NCI-H2196 treated with DMSO at 0.1 percent for 48 hours (cell line): ENCODE measurements around the gene ATP6V0C.
"Not testable (repeated sequence)": the region's sequence is repeated elsewhere in the genome, so short reads cannot be mapped to it uniquely, and the experiment has no call there.

Experiments
- DNase-seq: peaks from one replicate; lab custom pipeline; 2025; ENCODE audit not compliant: unreplicated experiment; lab: John Stamatoyannopoulos, UW

The ATP6V0C gene

DNA sequence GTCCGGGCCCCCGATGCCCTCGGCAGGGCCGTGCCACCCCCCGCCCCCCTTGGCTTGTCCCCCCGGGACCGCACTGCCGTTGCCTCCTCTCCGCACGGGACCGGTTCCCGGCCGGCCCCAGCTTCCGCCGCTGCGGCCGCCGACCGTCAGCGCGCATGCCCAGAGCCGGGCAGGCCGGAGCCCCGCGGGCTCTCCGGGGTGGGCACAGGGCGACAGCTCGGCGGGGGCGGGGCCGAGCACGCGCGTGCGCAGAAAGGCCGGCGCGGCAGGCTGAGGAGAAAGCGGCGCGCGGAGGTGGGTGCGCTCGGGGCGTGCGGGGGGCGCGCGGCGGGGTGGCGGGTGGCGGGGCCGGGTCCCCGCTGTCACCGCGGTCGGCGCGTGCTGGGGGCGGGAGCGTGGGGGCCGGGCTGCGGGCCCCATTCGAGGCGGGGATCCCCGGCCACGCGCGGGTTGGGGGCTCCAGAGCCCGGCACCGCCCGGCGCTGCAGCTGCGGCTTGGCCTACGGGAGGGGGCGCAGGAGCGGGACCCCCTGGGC, 38.8 kb upstream of the ATP6V0C start, which contains the start of gene TBC1D24:
Gene TBC1D24 (plus strand): TSS at position 251 of the 536 bp plus-strand sequence. CDS start 21,022 bp downstream, outside the sequence.
- DNase-seq, result peak; percentile 63

GRCh38 chr16:2475413-2476344, 38.1 kb upstream of the ATP6V0C start:
- DNase-seq, result no peak

- no peak for DNase-seq
Observed at GRCh38 chr16:2476345-2476720, 37.4 kb upstream of the ATP6V0C start.

DNA sequence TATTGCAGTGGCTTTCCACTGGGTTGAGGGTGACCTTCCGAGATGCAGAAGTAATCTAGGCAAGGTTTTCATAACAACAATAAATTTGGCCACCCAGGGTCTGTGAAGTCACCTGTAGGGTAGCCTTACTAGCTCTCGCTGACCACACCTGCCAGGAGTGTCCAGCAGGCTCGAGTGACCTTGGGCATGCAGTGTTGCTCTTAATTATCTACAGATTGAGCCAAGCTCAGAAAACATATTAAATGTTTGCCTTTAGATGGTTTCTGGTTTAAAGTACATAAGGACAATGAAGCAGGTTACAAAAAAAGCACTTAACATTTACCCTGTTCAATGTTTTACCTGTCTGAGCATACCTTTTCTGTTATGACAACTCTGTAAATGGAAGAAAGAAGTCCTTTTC, 37.0 kb upstream of the ATP6V0C start:
- DNase-seq, result no peak

DNA sequence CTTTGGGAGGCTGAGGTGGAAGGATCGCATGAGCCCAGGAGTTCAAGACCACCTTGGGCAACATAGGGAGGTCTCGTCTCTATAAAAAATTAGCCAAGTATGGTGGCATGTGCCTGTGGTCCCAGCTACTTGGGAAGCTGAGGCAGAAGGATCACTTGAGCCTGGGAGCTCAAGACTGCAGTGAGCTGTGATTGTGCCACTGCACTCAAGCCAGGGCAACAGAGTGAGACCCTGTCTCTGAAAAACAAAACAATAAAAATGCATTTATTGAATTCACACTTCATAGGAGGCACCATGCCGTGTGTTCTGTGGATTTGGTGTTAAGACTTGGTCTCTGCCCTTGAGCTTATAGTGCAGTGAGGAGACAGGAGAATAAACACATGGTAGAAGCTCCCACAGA, 36.4 kb upstream of the ATP6V0C start:
- DNase-seq, result no peak

- no peak for DNase-seq
Observed at GRCh38 chr16:2478279-2478678, 35.5 kb upstream of the ATP6V0C start.

- not testable (repeated sequence) for DNase-seq
Observed at GRCh38 chr16:2479996-2480395, 33.8 kb upstream of the ATP6V0C start.

DNA sequence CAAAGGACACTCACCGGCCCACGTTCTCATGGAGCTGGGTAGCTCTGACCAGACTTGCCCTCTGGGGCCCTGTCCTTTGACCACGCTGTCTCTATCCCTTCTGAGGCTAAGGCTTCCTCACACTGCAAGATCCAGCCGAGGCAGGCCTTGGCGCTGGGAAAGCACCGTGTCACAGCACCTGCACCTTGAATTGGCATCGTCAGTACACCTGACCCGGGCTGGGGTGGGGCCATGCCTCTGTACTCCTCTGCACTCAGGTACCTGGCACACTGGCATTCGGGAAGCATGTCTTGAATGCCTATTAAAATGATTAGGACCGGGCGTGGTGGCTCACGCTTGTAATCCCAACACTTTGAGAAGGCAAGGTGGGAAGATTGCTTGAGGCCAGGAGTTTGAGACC, 32.8 kb upstream of the ATP6V0C start:
- DNase-seq, result no peak

DNA sequence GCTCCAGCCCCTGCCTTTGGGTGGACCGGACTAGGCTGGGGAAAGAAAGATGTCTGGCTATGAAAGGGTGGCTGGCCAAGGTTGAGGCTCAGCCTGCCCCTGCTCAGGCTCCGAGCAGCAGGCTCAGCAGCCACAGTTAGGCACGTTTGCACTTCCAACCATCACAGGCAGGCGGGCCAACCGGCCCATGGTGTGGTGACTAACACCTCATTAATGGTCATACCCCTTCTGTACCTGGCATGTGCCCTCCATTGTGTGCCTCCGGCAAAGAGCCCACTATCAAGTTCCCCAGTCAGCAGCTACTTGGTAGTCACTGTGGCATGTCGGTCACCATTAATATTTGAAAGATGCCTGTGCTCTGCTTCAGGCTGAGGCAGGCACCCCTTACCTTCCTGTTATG, 32.1 kb upstream of the ATP6V0C start:
- DNase-seq, result no peak

DNA sequence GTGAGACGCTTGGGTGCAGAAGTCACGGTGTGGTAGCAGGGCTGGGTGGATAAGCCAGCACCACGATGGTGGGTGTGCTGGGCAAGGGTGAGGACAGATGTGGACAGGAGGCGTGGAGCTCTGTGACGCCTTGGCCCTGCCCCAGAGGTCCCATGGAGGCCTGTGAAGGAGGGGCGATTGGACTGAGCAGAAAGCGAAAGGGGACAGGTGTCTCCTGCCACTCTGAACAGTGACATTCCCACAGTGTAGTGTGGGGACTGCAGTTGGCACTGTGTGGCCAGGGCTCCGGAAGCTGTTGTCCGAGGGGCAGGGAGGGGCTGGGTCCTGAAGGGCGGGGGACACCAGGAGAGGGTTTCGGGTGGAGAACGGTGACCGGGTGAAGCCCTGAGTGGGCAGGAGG, 31.5 kb upstream of the ATP6V0C start:
- DNase-seq, result no peak

DNA sequence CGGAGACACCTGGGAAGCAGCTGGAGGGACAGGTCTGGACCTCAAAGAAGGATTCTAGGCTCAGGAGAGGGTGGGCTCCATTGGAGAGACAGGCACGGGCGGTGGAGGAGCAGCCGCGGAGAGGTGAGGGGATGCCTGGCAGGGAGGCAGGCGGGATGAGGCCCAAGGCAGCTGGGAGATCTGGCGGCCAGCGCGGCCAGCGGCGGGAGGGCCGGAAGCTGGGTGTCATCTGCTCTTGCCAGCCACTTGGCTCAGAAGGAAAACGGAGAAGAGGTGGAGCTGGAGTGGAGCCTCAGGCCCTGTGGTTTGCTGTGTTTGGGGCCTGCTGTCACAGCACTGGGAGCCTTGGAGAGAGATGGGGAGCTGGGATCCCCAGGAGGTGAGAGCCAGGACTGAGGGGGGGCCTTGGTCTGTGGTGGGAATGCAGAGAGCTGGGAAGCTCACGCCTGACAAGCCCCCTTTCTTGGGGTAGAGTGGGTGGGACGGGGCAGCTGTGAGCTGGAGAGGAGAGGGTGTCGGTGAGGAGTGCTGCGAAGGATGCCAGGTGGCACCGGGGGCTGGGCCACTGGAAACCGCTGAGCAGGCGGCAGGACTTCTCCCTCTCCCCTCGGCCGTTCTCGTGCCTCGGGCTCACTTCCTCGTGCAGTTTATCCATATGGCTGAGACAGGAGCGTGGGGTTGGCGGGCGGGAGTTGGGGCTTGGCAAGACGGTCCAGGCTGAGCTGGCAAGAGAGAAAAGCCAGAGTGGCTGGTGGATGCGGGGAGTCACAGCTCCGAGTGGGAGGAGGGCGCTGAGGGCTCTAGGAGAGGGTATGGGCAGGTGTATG, 30.8 kb upstream of the ATP6V0C start:
- DNase-seq, result peak; percentile 76

GRCh38 chr16:2483939-2484897, 29.5 kb upstream of the ATP6V0C start:
- no peak for DNase-seq

DNA sequence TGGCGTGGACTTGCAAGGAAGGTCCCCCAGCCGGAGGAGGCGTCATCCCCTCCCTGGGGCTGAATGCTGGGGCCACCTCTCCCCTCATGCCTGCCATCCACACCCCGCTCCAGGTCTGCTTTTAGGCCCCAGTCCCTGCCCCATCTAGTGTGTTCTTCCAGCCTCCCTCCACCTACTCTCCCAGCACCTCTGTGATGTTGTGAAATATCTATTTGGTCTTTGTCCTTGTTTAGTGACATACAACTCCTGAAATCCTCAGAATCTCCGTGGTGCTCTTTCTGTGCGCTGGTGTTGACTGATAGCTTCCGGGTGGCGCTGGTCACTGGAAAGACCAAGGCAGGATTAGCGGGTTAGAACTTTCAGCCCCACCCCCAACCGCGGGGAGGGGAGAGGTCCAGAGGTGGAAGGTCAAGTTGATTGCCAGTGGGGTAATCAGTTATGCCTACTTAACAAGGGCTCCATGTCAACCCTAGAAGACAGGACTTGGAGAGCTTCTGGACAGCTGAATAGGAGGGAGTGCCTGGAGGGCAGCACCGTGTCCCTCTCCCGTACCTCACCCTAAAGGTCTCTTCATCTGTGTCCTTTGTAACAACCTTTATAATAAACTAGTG, 28.7 kb upstream of the ATP6V0C start:
- DNase-seq, result no peak

DNA sequence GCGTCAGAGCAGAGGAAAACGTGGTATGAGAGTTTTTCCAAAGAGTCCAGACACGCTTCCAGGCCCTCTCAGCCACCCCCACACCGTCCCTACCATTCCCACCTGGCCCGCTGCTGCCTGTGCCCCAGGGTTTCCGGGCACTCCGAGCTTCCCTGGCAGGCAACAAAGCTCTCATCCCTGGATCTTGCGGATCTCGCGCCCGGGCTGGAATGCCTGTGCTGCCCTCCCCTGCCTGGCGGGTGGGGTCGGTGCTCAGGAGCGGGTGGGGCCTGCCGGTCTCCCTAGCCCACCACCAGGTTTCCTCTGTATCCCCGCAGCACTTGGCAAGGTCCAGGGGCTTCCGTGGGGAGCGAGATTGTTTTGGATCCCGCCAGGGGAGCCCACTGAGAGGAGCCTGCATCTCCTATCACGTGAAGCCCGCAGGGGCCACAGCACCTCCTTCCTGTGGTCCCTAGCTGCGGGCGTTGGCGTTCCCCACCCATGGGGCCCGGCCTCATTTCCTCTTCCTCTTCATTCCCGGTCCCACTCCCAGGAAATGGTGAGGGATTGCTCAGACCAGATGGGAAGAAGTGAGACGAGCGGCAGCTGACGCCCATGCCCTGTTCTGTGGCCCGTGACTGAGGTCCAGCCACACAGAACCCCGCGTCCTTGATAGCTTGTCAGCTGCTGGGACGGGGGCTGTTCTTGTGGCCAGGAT, 27.8 kb upstream of the ATP6V0C start:
- DNase-seq, result no peak

DNA sequence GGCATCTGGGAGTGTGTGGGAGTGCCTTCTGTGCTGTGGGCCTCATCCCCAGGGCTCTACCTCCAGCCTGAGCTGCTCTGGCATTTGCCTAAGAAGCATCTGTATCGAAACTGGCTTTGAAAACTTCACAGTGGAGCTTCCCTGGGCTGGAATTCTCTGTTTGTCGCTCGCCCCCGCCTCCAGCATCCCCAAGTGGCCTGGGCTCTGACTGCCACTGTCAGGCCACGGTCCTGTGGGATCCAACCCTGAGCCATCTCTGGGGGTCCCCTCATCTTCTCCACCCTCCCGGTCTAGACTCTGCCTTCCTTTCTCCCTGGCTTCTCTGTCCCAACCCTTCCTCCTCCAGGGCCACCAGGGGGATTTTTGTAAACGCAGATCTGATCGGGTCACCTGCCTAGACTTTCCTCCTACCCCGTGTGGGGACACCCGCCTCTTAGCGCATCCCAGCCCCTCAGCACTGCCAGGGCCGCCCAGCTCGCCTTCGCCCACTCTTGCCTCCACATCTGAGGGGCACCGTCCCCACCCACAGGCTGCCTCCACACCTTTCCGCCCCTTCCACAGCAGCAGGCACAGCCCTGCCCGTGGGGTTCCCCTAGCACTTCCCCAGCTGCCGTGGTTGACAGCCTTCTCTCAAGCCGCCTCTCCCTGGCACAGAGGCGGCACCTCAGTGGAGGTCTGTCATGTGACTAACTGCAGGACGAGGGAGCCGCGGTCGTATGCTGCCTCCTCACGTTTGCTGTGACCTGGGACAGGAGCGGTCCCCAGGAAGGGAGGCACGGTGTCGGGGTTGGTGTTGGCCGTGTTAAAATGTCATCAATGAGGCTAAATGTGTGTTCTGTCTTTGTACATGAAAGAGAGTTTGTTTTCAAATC, 26.9 kb upstream of the ATP6V0C start:
- no peak for DNase-seq

GRCh38 chr16:2487517-2487842, 26.3 kb upstream of the ATP6V0C start:
- DNase-seq, result no peak

GRCh38 chr16:2487903-2488531, 25.7 kb upstream of the ATP6V0C start:
- no peak for DNase-seq

GRCh38 chr16:2489581-2489980, 24.2 kb upstream of the ATP6V0C start:
- DNase-seq, result no peak
